ENCODE measurements around the gene NRG3.
"Not testable (repeated sequence)": the region's sequence is repeated elsewhere in the genome, so short reads cannot be mapped to it uniquely, and the experiment has no call there.

NRG3 gene

DNA sequence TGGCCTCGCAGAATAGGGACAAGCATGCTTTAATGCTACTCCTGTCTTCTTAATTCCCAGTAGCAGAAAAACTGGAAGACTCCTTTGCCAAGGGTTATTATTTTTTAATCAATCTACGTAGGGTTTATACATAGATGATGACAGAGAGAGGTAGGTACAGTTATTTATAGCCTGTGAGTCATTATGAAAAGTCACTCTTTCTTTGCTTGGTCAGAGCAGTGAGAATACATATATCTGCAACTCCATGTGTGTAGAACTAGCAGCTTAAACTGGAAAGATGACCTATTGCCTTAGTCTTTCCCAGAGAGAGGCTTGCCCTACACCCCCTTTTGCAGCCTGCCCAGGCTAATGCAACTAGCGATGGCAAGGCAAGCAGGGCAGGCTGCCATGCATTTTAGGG, 1050.6 kb downstream of the NRG3 start:
- no peak overlapping the region for H3K27ac ChIP-seq
- no peak for DNase-seq (ENCODE audit: low read depth, low spot score)

DNA sequence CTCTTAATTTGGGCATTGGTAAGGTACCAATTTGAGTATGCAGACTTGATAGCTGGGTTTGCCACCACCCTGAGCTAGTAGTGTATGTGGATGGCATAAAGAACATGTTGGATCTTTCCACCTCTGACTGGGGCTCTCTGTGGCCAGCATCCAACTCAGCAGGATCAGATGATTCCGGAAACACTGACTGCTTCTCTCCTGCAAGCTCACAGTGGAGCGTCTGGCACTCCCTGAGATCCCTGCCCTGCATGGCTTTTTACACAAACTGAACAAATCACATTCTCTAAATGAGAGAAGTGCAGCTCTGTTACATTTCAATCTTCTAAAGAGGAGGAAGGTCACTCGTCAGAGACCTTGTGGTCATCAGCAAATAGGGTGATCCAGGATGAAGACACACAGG, 1057.5 kb downstream of the NRG3 start:
- no peak for DNase-seq (ENCODE audit: low read depth, low spot score)
- H3K27ac ChIP-seq: no peak overlapping the region

- no peak for DNase-seq (ENCODE audit: low read depth, low spot score)
- H3K27ac ChIP-seq: no peak overlapping the region
These were observed 1059.4 kb downstream of the NRG3 start for GRCh38 chr10:82934429-82934828.

GRCh38 chr10:82934947-82935346, 1060.0 kb downstream of the NRG3 start:
- DNase-seq (ENCODE audit: low read depth, low spot score): no peak
- H3K27ac ChIP-seq: no peak overlapping the region

GRCh38 chr10:82938331-82938730, 1063.3 kb downstream of the NRG3 start:
- H3K27ac ChIP-seq: no peak overlapping the region
- no peak for DNase-seq (ENCODE audit: low read depth, low spot score)

DNA sequence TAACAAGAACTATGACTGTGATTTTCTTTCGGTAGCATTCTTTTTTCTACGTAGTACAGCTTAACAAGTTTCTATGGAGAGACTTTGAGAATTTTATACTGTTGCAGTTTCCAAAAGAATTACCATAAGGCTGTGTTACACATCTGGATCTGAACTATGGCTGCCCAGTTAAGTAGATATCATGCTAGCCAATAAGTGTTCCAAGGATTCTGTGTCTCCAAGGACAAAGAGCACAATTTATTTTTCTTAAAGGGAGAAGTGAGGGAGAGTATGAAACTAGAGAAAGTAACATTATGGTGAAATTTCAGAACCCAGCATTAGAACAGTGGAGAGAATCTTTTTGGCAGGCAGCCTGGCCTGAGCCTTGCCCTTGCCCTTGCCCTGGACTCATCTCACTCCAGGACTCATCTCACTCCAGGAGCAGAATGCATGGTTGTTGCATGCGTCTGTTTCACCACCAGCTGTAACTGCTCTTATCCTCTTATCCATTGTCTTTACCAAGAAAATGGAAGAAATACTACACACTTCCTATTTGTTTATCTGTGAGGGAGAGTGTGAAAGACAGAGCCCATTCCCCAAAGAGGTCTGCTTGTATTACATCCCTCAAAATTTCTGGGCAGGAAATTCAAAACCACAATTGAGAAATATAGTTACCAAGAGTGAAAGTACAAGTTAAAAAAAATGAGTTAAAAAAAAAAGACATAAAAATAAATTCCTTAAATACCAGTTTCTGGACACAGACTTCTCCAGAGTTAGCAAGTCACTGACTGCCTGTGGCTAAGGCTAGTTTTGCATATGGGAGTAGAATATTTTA, 1067.5 kb downstream of the NRG3 start:
- H3K27ac ChIP-seq: no peak overlapping the region
- DNase-seq (ENCODE audit: low read depth, low spot score): no peak

DNA sequence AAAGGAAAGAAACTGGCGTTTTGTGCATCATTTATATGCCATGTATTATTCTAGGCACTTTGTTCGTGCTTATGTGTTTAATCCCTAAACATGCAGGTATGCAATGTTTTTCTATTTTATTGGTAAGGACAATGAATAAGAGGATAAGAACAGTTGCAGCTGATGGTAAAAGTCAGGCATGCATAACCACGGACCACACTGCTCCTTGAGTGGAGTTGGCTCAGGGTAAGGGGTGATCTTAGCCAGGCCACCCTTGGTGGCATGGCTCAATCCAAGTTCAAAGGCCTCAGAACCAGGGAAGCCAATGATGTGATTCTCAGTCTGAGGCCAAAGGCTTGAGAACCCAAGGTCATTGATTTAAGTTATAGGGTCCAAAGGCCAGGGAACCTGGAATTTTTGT, 1068.1 kb downstream of the NRG3 start:
- H3K27ac ChIP-seq: no peak overlapping the region
- no peak for DNase-seq (ENCODE audit: low read depth, low spot score)

DNA sequence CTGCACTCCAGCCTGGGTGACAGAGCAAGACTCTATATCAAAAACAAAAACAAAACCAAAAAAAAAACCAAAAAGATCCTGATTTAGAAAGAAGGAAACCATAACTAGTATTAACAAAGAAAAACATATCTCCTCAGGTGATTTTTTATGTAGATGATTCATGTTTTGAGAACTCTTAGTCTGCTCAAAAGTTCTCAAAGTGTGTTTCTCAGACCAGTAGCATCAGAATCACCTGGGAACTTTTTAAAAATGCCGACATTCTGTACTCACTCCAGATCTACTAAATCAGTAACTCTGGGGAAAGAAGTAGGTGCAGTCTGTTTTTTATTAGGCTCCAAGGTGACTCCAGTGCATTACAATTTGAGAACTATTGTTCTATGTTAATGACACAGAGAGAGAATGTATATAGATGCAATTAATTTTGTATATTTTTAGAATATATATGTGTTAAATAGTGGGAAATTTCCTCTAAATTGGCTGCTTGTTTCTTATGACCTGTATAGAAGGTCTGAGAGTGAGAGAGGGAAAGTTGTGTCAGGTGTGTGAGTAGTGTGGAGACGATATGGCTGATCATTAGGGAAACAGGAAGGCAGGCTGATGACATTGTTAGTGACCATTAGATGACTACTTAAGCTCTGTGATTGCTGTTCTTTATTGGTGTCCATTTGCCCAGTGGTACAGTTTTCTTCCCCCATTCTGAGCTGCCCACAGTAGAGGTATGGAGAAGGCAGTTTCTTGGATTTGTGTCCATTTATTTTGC, 1075.0 kb downstream of the NRG3 start:
- no peak overlapping the region for H3K27ac ChIP-seq
- DNase-seq (ENCODE audit: low read depth, low spot score): no peak

- DNase-seq (ENCODE audit: low read depth, low spot score): no peak
- H3K27ac ChIP-seq: no peak overlapping the region
These were observed 1078.3 kb downstream of the NRG3 start for GRCh38 chr10:82953331-82953730.

DNA sequence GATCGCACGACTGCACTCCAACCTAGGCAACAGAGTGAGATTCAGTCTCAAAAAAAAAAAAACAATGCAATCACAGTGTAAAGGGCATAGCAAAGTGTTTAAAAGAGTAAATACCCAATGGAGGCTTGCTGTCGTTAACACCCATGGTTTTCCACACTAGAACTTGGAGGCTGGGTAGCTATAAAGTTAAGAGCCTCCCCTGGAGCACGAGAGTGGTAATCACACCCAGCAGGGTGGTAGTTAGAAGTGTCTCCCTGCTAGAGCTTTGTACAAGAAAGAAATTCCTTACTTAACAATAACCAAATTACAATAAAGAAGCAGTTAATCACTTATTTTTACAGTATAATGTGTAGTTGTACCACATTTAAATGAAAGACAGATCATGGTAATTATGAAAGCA, 1078.9 kb downstream of the NRG3 start:
- H3K27ac ChIP-seq: no peak overlapping the region
- no peak for DNase-seq (ENCODE audit: low read depth, low spot score)

DNA sequence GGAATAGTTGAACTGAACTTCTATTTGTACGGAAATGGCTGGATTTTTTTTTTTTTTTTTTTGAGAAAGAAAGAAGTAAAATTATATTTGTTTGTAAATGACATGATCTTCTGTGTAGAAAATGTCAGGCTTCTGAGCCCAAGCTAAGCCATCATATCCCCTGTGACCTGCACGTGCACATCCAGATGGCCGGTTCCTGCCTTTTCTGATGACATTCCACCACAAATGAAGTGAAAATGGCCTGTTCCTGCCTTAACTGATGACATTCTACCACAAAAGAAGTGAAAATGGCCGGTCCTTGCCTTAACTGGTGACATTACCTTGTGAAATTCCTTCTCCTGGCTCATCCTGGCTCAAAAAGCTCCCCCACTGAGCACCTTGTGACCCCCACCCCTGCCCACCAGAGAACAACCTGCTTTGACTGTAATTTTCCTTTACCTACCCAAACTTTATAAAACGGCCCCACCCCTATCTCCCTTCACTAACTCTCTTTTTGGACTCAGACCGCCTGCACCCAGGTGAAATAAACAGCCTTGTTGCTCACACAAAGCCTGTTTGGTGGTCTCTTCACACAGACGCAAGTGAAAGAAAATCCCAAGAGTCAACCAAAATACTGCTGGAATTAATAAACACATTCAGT, 1085.5 kb downstream of the NRG3 start:
- not testable (repeated sequence) for DNase-seq (ENCODE audit: low read depth, low spot score); H3K27ac ChIP-seq

DNA sequence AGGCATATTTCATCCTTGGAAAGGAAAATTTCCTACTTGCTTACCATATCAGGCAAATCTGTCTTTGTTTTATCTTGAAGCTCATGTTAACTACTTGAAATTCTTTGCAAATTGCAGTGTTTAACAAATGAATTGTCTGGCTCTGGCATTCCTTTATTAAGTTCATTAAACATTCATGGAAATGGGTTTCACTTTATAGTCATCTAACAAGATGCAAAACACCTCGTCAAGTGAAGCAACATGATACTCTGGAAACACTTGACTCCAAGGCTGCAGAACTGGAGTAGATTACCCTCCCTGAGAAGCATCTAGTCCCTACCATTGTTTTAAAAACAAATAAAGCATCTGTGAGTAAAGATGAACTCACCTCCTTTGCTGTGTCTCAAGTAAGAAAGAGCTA, 1086.9 kb downstream of the NRG3 start:
- H3K27ac ChIP-seq: no peak overlapping the region

DNA sequence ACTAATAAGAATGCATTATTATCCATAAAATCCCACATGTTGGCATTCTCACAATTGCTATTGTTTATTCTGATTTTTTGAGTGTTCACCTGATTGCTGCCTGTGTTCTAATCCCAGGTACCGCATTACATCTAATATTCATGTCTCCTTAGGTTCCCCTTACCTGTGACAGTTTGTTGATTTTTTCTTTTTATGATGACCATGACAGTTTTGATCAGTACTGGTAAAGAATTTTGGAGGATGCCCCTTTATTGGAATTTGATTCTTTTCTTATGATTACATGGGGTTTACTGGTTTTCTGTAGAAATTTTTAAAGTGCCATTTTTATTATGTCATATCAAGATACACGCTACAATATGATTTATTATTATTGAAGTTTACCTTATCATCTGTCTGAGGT, 1091.1 kb downstream of the NRG3 start:
- no peak overlapping the region for H3K27ac ChIP-seq
- no peak for DNase-seq (ENCODE audit: low read depth, low spot score)

More for the DNA sequence above, 1086.9 kb downstream of the NRG3 start:
- no peak for DNase-seq (ENCODE audit: low read depth, low spot score)

GRCh38 chr10:82968533-82968932, 1093.5 kb downstream of the NRG3 start:
- no peak overlapping the region for H3K27ac ChIP-seq
- DNase-seq (ENCODE audit: low read depth, low spot score): no peak

DNA sequence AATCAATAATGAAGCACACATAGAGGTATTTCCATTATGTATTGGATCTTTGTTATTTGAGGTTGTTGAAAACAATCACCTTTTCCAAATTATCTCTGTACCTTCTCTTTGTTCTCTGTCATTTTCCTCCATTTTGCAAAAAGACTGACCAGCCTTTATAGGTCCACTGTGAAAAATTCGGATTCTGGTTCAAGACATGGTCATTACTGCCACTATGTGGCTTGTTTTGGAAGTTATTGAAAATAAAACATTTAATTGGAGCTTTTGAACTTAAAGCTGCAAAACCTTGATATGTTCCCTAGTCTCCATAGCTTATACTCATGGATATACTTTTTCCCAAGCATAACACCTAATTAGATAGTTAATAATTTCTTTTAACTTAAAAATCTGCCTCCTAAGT, 1094.4 kb downstream of the NRG3 start:
- DNase-seq (ENCODE audit: low read depth, low spot score): no peak
- no peak overlapping the region for H3K27ac ChIP-seq

DNA sequence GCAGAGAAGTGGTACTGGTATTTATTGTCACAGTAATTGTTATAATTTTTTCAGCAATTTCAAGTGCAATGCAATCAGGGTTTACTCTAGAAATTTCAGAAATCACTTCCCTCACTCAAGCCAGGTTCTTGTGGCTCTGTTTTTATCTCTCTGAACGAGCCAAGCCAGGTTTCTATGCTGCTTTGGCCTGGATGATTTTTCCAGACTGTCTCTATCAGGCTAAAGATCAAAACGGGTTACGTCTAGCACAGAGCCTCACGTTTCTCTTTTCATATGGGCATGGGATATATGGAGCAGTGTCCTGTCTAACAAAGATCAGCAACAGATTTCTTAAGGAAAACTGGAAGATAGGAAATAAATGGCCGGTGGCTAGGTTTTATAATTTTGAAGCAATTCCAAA, 1105.3 kb downstream of the NRG3 start:
- no peak overlapping the region for H3K27ac ChIP-seq
- no peak for DNase-seq (ENCODE audit: low read depth, low spot score)

DNA sequence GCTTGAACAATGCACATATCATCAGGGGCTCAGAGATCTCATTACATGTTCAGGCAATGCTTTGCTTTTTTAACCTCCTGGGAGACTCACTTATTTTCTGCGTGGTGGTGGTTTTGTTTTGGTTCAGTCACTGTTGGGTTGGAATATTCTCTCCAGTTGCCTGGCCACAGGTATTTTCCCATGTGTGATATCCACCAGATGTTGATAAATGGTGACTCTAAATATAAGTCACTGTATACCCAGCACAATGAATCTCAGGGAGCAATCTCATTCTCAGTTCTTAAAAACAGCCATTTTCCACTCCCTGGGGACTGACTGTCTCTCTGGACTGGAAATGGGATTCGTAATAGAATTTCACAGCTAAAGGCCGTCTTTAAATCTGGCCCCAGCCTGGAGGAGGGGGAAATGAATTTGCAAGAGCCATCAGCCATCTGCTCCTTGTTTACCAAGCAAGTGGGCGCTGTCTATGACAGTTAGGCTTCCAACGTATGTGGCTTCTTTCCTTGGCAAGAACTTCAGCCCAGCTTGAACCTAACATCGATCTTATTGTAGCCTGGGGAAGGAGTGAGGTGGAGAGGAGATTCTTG, 1106.2 kb downstream of the NRG3 start:
- no peak for DNase-seq (ENCODE audit: low read depth, low spot score)
- no peak overlapping the region for H3K27ac ChIP-seq

DNA sequence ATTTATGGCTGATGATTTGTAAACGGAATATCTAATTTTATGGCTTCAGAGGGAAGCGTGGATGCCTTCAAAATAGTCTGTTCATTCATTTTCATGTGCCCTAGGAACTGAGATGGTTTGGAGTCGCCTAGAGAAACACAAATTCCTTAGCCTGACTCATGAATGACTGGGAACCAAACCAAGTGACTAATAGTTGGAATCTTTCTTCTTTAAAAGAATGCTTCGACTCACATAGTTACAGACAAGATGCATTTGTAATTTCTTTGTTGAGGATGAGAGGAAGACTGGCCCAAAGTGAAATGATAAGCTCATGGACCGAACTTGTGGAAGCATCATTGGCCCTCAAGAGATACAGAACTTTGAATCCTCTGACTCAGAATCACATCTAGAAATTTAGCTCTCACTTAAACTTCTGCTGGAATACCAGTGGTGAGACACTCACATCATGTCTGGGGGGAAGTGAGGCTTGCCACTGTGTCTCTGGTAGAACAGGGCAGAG, 1107.2 kb downstream of the NRG3 start:
- no peak overlapping the region for H3K27ac ChIP-seq
- peak; percentile 8 for DNase-seq (ENCODE audit: low read depth, low spot score)

DNA sequence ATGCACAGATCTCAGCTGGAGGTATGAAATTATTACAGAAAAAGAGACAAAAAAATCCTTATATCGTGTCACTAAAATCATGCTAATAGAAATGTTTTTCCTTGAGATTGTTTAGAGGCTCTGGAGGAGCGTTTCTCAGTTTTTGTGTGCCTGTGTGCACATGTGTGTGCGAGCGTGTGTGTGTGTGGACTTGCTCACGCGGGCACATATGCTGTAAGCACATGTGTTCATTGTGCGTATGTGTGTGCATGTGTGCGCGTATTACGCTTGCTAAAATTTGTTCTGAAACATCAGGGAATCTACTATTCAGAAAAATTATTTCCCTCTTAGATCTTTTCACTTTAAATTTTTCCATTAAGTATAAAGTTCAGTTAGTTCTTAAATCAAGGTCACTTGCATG, 1111.2 kb downstream of the NRG3 start:
- no peak for DNase-seq (ENCODE audit: low read depth, low spot score)
- H3K27ac ChIP-seq: no peak overlapping the region

DNA sequence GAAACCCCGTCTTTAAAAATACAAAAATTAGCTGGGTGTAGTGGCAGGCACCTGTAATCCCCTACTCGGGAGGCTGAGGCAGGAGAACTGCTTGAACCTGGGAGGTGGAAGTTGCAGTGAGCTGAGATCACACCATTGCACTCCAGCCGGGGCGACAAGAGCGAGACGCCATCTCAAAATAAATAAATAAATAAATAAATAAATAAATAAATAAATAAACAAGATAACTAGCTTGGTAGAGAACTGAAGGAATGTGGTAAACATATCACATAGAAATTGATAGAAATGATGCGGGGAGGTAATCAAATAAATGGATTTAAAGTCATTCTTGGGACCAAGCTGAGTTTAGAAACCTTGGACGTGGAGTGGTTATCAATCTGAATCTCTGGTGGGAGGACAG, 1131.5 kb downstream of the NRG3 start:
- not testable (repeated sequence) for DNase-seq (ENCODE audit: low read depth, low spot score); H3K27ac ChIP-seq

- DNase-seq (ENCODE audit: low read depth, low spot score): no peak
These were observed 1132.5 kb downstream of the NRG3 start for GRCh38 chr10:83007510-83007909.

More at GRCh38 chr10:83007510-83007909, 1132.5 kb downstream of the NRG3 start:
- no peak overlapping the region for H3K27ac ChIP-seq

All from epithelial cell of prostate (primary cell).